OCI-LY7 (cell line): ENCODE data around the gene PDE11A. TPM values are rescaled to one million over a fixed set of nuclear protein-coding genes. Genes with fewer than 3 reads are reported as not detected.

Experiments
- BruUV-seq: library from RNA; stranded (reverse); fragments of 400-500 nt; replicated peaks from 2 replicates; lab custom pipeline; 2021; lab: Mats Ljungman, UMichigan
- CTCF ChIA-PET: fragments of 300-600 bp; sonication (Branson Sonifier 250); formaldehyde crosslinking; loops from one replicate; lab custom pipeline; 2022; ENCODE audit warnings: antibody characterized with exemption; ENCODE audit not compliant: unreplicated experiment; lab: Charles Lee
- POLR2A ChIA-PET: fragments of 300-600 bp; sonication (Branson Sonifier 250); formaldehyde crosslinking; loops from one replicate; lab custom pipeline; 2022; ENCODE audit warnings: antibody characterized with exemption; lab: Charles Lee
- DNase-seq: peaks from one replicate; pipeline ENCODE4 v3.0.0-alpha.2; 2015; ENCODE audit warnings: low spot score
- H2AFZ ChIP-seq: fragments of 200-600 bp; sonication (generic), shearing (Covaris generic); 2 replicates; pipeline ENCODE4 v1.6.1; 2014; ENCODE audit warnings: mild to moderate bottlenecking, antibody characterized with exemption, low read length, moderate library complexity
- H3K27ac ChIP-seq: fragments of 200-600 bp; sonication (generic); 2 replicates; pipeline ENCODE4 v1.5.1; 2014; ENCODE audit warnings: mixed run types, low read depth, mild to moderate bottlenecking, moderate library complexity, low read length, inconsistent platforms; ENCODE audit not compliant: poor library complexity, severe bottlenecking
- H3K36me3 ChIP-seq: fragments of 200-600 bp; sonication (generic); 2 replicates; pipeline ENCODE4 v1.6.1; 2014; ENCODE audit warnings: mild to moderate bottlenecking, antibody characterized with exemption, low read length, moderate library complexity, mixed read lengths; ENCODE audit not compliant: insufficient read depth
- H3K4me1 ChIP-seq: fragments of 200-600 bp; sonication (generic); 2 replicates; pipeline ENCODE4 v1.5.1; 2014; ENCODE audit warnings: mild to moderate bottlenecking, low read length; ENCODE audit not compliant: insufficient read depth, poor library complexity, severe bottlenecking
- H3K4me2 ChIP-seq: fragments of 200-600 bp; sonication (generic); 2 replicates; pipeline ENCODE4 v1.6.1; 2014; ENCODE audit warnings: mild to moderate bottlenecking, low read length
- H3K4me3 ChIP-seq: fragments of 200-600 bp; sonication (generic); 2 replicates; pipeline ENCODE4 v1.5.1; 2014; ENCODE audit warnings: mild to moderate bottlenecking, low read depth, low read length; ENCODE audit not compliant: poor library complexity, severe bottlenecking
- H3K79me2 ChIP-seq: fragments of 200-600 bp; sonication (generic); 2 replicates; pipeline ENCODE4 v1.6.1; 2016; ENCODE audit warnings: low read depth, mild to moderate bottlenecking, low read length, moderate library complexity, mixed read lengths; ENCODE audit not compliant: insufficient read depth
- H3K9me2 ChIP-seq: fragments of 200-600 bp; sonication (generic); 2 replicates; pipeline ENCODE4 v1.6.1; 2016; ENCODE audit warnings: mild to moderate bottlenecking, low read length, mixed read lengths; ENCODE audit not compliant: insufficient read depth
- H3K9me3 ChIP-seq: fragments of 200-600 bp; sonication (generic); 2 replicates; pipeline ENCODE4 v1.6.1; 2014; ENCODE audit warnings: mild to moderate bottlenecking, mixed run types, low read length, mixed read lengths
- H4K20me1 ChIP-seq: fragments of 200-600 bp; sonication (generic); 2 replicates; pipeline ENCODE4 v1.6.1; 2014; ENCODE audit warnings: mild to moderate bottlenecking, antibody characterized with exemption, low read length, moderate library complexity, mixed read lengths; ENCODE audit not compliant: insufficient read depth
- EZH2phosphoT487 ChIP-seq: fragments of 200-600 bp; sonication (generic); IDR thresholded peaks from 2 replicates; pipeline ENCODE4 v1.6.1; 2018; ENCODE audit warnings: low read depth, borderline replicate concordance, mild to moderate bottlenecking, mixed run types, antibody characterized with exemption, low read length, moderate library complexity, mixed read lengths
- intact Hi-C: fragments of 100-400 bp; cut with micrococcal nuclease; formaldehyde crosslinking; loops from one replicate; pipeline ENCODE4 v1.10.0; 2022; ENCODE audit not compliant: unreplicated experiment
- total RNA-seq, 2 experiments: library from RNA; depleted of rRNA in 1 of 2; stranded (reverse); fragments of >200 nt in 1 of 2; shearing (Covaris generic) in 1 of 2; gene quantifications; 2 replicates each; pipeline ENCODE4 v1.2.3, GENCODE V29; 2014 to 2022
- TF ChIP-seq, protein P1 (sequence below): fragments of 200-600 bp; sonication (generic); conservative IDR thresholded peaks from 2 replicates; pipeline ENCODE4 v1.5.1; 2014; ENCODE audit warnings: mild to moderate bottlenecking, antibody characterized with exemption, low read length, moderate library complexity, mixed read lengths

PDE11A gene
- total RNA-seq, 2 experiments from 2014 or later = 0.03 TPM; not detected in 1

DNA sequence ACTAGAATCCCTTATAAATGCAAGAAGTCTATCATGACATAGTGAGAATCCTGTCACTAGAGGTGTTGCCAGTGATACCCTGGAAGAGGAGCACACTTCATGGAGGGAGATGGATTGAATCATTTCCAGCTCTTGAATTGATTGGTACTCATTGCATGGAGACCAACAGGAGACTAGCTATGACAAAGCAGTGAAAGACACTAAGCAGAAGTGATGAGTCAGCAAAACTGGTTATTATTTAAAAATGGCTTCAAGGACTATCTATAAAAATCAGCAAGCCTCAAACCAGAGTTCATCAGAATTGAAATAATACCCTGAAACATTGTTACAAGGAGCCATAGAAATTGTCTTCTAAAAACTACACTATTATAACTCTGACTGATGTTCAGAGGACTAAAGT lies 200.3 kb downstream of the PDE11A start:
- BruUV-seq = no TSS peak
- CTCF ChIA-PET = no interaction called here

DNA sequence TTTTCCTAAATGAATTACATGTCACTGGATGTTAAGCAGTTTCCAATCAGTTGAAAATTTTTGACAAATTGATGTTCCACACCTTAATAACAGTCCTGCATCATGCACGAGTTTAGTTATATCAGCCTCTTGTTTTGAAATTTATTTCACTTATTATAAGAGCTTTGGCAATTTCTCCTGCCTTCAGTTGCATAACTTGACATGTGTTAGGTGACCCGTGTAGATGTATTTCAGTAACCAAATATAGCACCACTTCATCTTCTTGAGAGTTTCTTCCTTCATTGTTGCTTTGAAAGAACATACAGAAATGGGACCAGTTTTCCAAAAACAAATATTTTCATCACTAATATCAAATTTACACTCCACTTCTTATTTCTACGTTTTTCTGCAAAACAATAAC lies 202.7 kb downstream of the PDE11A start:
- Histone ChIP-seq H3K4me2 (no peak overlapping the region), H3K4me1 (no peaks in the 10 kb centered on the region), H3K27ac (no peak overlapping the region), H3K4me3 (no peak overlapping the region), H3K9me2 (no peaks in the 10 kb centered on the region), H3K79me2 (no peaks in the 10 kb centered on the region), H3K9me3 (no peaks in the 10 kb centered on the region), H4K20me1 (no peaks in the 10 kb centered on the region), H2AFZ (no peak overlapping the region), H3K36me3 (no peaks in the 10 kb centered on the region)
- TF ChIP-seq, protein P1, sequence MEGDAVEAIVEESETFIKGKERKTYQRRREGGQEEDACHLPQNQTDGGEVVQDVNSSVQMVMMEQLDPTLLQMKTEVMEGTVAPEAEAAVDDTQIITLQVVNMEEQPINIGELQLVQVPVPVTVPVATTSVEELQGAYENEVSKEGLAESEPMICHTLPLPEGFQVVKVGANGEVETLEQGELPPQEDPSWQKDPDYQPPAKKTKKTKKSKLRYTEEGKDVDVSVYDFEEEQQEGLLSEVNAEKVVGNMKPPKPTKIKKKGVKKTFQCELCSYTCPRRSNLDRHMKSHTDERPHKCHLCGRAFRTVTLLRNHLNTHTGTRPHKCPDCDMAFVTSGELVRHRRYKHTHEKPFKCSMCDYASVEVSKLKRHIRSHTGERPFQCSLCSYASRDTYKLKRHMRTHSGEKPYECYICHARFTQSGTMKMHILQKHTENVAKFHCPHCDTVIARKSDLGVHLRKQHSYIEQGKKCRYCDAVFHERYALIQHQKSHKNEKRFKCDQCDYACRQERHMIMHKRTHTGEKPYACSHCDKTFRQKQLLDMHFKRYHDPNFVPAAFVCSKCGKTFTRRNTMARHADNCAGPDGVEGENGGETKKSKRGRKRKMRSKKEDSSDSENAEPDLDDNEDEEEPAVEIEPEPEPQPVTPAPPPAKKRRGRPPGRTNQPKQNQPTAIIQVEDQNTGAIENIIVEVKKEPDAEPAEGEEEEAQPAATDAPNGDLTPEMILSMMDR = no peak
- no peak for TF ChIP-seq EZH2phosphoT487
- CTCF ChIA-PET = no interaction called here
- DNase-seq = no peak
- POLR2A ChIA-PET = no interaction called here
- BruUV-seq = no TSS peak
- intact Hi-C loops = no loop called here

More for the DNA sequence above, 200.3 kb downstream of the PDE11A start:
- no peaks in the 10 kb centered on the region for H3K9me3 ChIP-seq
- no peaks in the 10 kb centered on the region for H3K36me3 ChIP-seq
- POLR2A ChIA-PET = no interaction called here
- no peak for DNase-seq
- TF ChIP-seq EZH2phosphoT487 = no peak
- TF ChIP-seq, protein P1 = no peak
- H3K79me2 ChIP-seq = no peaks in the 10 kb centered on the region
- no peaks in the 10 kb centered on the region for H3K9me2 ChIP-seq
- intact Hi-C loops = no loop called here
- no peaks in the 10 kb centered on the region for H4K20me1 ChIP-seq
- H3K27ac ChIP-seq = no peak overlapping the region
- H3K4me2 ChIP-seq = no peak overlapping the region
- no peak overlapping the region for H2AFZ ChIP-seq
- H3K4me3 ChIP-seq = no peak overlapping the region
- no peaks in the 10 kb centered on the region for H3K4me1 ChIP-seq

DNA sequence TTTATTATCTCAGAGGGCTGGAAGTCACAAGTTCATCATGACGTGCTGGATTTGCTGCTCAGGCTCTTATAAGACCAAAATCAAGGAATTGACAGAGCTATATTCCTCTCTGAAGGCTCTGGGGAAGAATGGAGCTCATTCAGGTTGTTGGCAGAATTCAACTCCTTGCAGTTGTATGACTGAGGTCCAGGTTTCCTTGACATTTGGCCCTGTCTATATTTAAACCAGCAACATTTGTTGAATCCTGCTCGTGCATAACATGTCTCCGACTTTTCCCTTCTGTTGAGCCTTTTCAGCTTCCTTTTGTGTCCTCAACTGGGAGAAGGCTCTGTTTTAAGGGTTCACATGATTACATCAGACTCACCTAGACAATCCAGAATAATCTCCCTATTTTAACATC lies 203.4 kb downstream of the PDE11A start:
- CTCF ChIA-PET = no interaction called here
- Histone ChIP-seq H3K9me3 (no peaks in the 10 kb centered on the region), H3K4me3 (no peak overlapping the region), H3K4me2 (no peak overlapping the region), H2AFZ (no peak overlapping the region), H3K79me2 (no peaks in the 10 kb centered on the region), H4K20me1 (no peaks in the 10 kb centered on the region), H3K4me1 (no peaks in the 10 kb centered on the region), H3K36me3 (no peaks in the 10 kb centered on the region), H3K27ac (no peak overlapping the region), H3K9me2 (no peaks in the 10 kb centered on the region)
- no peak for TF ChIP-seq EZH2phosphoT487
- TF ChIP-seq, protein P1 = no peak
- POLR2A ChIA-PET = no interaction called here
- DNase-seq = no peak
- BruUV-seq = no TSS peak
- intact Hi-C loops = no loop called here
